Measurements from ENCODE around the gene HS3ST1.

DNA sequence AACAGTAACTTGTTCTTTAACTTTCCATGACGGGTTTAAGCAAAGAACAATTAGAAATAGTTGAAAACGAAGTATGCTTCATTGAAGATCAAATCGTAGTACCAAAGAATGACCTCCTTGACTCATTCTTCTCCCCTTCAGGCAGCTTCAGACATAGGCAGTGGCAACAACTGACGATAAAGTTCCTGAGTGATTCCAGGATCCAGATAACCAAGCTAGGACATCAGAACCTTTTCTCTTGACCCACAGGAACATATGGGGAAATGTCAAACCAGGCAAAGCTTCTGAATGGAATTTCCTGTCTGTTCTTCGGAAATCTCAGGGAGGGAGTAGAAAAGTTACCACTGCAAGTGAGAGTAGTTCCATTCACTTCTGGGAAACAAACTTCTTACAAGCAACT is 74.2 kb downstream of the HS3ST1 start:
- no peak for TF ChIP-seq POLR2A (IDR thresholded peaks at IDR 0.05; ENCODE audit: low read depth)
- TF ChIP-seq, protein P1, sequence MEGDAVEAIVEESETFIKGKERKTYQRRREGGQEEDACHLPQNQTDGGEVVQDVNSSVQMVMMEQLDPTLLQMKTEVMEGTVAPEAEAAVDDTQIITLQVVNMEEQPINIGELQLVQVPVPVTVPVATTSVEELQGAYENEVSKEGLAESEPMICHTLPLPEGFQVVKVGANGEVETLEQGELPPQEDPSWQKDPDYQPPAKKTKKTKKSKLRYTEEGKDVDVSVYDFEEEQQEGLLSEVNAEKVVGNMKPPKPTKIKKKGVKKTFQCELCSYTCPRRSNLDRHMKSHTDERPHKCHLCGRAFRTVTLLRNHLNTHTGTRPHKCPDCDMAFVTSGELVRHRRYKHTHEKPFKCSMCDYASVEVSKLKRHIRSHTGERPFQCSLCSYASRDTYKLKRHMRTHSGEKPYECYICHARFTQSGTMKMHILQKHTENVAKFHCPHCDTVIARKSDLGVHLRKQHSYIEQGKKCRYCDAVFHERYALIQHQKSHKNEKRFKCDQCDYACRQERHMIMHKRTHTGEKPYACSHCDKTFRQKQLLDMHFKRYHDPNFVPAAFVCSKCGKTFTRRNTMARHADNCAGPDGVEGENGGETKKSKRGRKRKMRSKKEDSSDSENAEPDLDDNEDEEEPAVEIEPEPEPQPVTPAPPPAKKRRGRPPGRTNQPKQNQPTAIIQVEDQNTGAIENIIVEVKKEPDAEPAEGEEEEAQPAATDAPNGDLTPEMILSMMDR (IDR thresholded peaks at IDR 0.05), result no peak
- TF ChIP-seq EP300 (IDR thresholded peaks at IDR 0.05), result no peak
- no peak for TF ChIP-seq POLR2AphosphoS5 (IDR thresholded peaks at IDR 0.05)

Data from esophagus muscularis mucosa (tissue), 4 donors.